Measurements from ENCODE around the gene KAT8. TPM values are rescaled to one million over a fixed set of nuclear protein-coding genes. Genes with fewer than 3 reads are reported as not detected.

Gene KAT8
- total RNA-seq, 1 donor from 2014 or later: 76.6 TPM

GRCh38 chr16:31125844-31126243, 8.4 kb downstream of the KAT8 start:
- DNase-seq (ENCODE audit: extremely low spot score in 2 of 2): no peak
- no peak overlapping the region for H3K27ac ChIP-seq
- no peak for TF ChIP-seq POLR2A (IDR thresholded peaks at IDR 0.05)
- TF ChIP-seq POLR2AphosphoS5 (IDR thresholded peaks at IDR 0.05; ENCODE audit: insufficient read depth in 1 of 2, low read depth in 1 of 2): no peak
- TF ChIP-seq, protein P1, sequence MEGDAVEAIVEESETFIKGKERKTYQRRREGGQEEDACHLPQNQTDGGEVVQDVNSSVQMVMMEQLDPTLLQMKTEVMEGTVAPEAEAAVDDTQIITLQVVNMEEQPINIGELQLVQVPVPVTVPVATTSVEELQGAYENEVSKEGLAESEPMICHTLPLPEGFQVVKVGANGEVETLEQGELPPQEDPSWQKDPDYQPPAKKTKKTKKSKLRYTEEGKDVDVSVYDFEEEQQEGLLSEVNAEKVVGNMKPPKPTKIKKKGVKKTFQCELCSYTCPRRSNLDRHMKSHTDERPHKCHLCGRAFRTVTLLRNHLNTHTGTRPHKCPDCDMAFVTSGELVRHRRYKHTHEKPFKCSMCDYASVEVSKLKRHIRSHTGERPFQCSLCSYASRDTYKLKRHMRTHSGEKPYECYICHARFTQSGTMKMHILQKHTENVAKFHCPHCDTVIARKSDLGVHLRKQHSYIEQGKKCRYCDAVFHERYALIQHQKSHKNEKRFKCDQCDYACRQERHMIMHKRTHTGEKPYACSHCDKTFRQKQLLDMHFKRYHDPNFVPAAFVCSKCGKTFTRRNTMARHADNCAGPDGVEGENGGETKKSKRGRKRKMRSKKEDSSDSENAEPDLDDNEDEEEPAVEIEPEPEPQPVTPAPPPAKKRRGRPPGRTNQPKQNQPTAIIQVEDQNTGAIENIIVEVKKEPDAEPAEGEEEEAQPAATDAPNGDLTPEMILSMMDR (IDR thresholded peaks at IDR 0.05): no peak
- H3K4me3 ChIP-seq: no peak overlapping the region
- H3K9me3 ChIP-seq: no peaks in the 10 kb centered on the region
- intact Hi-C loops (cut with DNase I): no loop called here
- peaks cover 0 to 39% of the 10 kb centered on the region in 2 donors for H3K36me3 ChIP-seq
- peaks cover 23% of the 10 kb centered on the region for H3K4me1 ChIP-seq
- H3K27me3 ChIP-seq: no peaks in the 10 kb centered on the region

- no peak overlapping the region for H3K4me3 ChIP-seq
- TF ChIP-seq POLR2AphosphoS5 (IDR thresholded peaks at IDR 0.05; ENCODE audit: insufficient read depth in 1 of 2, low read depth in 1 of 2) (no peak), POLR2A (IDR thresholded peaks at IDR 0.05) (no peak)
- TF ChIP-seq, protein P1 (IDR thresholded peaks at IDR 0.05): no peak
- no peak overlapping the region for H3K27ac ChIP-seq
- peaks cover 33% of the 10 kb centered on the region for H3K4me1 ChIP-seq
- intact Hi-C loops (cut with DNase I): no loop called here
- no peaks in the 10 kb centered on the region for H3K9me3 ChIP-seq
- no peak for DNase-seq (ENCODE audit: extremely low spot score in 2 of 2)
- H3K27me3 ChIP-seq: no peaks in the 10 kb centered on the region
- H3K36me3 ChIP-seq: peaks cover 0 to 39% of the 10 kb centered on the region in 2 donors
Measured at GRCh38 chr16:31127182-31127581, 9.7 kb downstream of the KAT8 start.

DNA sequence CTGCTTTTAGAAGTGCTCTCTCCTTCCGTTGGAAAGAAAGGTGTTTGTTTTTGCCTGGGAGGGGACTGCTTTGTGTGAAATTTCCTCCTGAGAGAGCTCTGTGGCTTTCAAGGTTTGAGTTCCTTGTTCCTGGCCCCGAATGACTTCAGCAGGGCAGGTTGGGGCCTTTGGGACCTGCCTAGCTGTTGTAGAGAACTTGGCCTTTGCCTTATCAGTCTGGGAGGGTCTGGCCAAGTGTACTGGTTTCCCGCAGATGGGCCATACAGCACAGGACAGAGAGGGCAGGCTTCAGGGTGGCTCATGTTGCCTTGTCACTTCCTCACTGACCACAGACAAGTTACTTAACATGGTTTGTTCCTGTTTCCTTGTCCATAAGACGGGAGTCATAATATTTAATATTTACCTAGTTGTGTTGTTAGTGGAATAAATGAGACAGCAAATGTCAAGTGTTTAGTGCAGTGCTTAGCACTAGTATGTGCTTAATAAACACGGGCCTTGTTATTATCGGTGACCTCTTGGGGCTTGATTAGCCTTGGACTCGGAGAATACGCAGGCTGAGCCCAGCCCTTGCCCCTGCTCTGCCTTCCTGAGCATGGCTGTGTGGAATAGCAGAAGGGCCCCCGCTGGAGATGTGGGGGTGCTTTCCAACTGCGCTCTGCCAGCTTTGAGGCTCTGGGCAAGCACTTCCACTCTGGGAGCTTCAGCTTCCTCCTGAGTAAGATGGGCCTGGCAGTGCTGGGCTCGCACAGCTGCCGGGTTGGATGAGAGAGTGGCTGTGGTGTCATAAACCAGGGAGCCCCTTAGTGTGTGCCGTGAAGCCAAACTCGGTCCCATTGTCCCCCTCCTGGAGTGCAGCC, 11.5 kb downstream of the KAT8 start:
- no peak overlapping the region for H3K4me3 ChIP-seq
- H3K9me3 ChIP-seq: no peaks in the 10 kb centered on the region
- intact Hi-C loops (cut with DNase I): no loop called here
- H3K27me3 ChIP-seq: no peaks in the 10 kb centered on the region
- H3K36me3 ChIP-seq: peaks cover 0 to 37% of the 10 kb centered on the region in 2 donors
- H3K4me1 ChIP-seq: peaks cover 40% of the 10 kb centered on the region
- DNase-seq (ENCODE audit: extremely low spot score in 2 of 2): no peak
- peak overlapping the region; percentile 72 for H3K27ac ChIP-seq
- TF ChIP-seq POLR2A (IDR thresholded peaks at IDR 0.05) (no peak), POLR2AphosphoS5 (IDR thresholded peaks at IDR 0.05; ENCODE audit: insufficient read depth in 1 of 2, low read depth in 1 of 2) (no peak)
- TF ChIP-seq, protein P1 (IDR thresholded peaks at IDR 0.05): no peak

DNA sequence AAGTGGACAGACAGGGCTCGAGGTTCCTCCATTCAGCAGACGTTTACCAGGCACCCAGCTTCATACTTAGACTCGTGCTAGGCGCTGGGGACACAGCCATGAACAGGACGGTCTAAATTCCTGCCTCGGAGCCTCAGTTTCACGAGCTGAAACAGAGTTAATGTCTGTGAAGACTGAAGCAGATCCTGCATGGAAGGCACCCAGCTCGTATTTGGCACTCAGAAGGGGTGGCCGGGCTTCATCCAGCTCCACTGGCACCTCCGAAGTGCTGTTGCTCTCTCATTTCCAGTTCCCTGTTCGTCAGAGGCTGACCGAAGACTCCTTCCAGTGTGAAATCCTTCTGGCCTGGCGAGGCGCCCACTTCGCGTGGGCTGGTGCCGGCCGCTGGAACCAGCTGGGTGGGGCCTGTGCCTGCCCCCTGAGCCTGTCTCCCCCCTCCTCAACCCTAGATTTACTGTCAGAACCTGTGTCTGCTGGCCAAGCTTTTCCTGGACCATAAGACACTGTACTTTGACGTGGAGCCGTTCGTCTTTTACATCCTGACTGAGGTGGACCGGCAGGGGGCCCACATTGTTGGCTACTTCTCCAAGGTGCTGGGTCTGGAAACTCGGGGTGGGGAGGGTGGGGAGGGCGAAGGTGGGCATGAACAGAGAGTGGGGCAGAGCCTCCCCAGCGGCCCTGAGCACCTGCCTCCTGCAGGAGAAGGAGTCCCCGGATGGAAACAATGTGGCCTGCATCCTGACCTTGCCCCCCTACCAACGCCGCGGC, 12.3 kb downstream of the KAT8 start:
- no peaks in the 10 kb centered on the region for H3K9me3 ChIP-seq
- no peak for DNase-seq (ENCODE audit: extremely low spot score in 2 of 2)
- intact Hi-C loops (cut with DNase I): no loop called here
- no peaks in the 10 kb centered on the region for H3K27me3 ChIP-seq
- H3K36me3 ChIP-seq: peaks cover 0 to 37% of the 10 kb centered on the region in 2 donors
- peak overlapping the region; percentile 72 for H3K27ac ChIP-seq
- H3K4me3 ChIP-seq: no peak overlapping the region
- TF ChIP-seq POLR2A (IDR thresholded peaks at IDR 0.05) (no peak), POLR2AphosphoS5 (IDR thresholded peaks at IDR 0.05; ENCODE audit: insufficient read depth in 1 of 2, low read depth in 1 of 2) (no peak)
- TF ChIP-seq, protein P1 (IDR thresholded peaks at IDR 0.05): no peak
- H3K4me1 ChIP-seq: peaks cover 40% of the 10 kb centered on the region

Data from vagina (tissue), 2 donors.